Fibroblast of villous mesenchyme (primary cell): Measurements from ENCODE around the gene LEKR1. TPM values are rescaled to one million over a fixed set of nuclear protein-coding genes. Genes with fewer than 3 reads are reported as not detected.

Source experiments
- DNase-seq: peaks from one replicate; pipeline ENCODE4 v3.0.0-alpha.2; 2010; ENCODE audit warnings: low read depth
- H3K4me3 ChIP-seq: 2 replicates; pipeline ENCODE4 v1.5.1; 2011; ENCODE audit warnings: low read depth, mild to moderate bottlenecking, low read length
- CTCF ChIP-seq: IDR thresholded peaks from 2 replicates; pipeline ENCODE4 v1.5.1; 2012; ENCODE audit warnings: low read depth, mild to moderate bottlenecking, low read length; ENCODE audit not compliant: insufficient read depth
- total RNA-seq: library from RNA; depleted of rRNA; stranded (reverse); fragments of >200 nt; gene quantifications from 2 replicates; pipeline ENCODE4 v1.2.3, GENCODE V29; 2012

Gene LEKR1
- total RNA-seq, 1 donor, result 0.86 TPM

- DNase-seq, result peak; percentile 21
- no peak for TF ChIP-seq CTCF
Measured at GRCh38 chr3:156837115-156837514, 11.0 kb downstream of the LEKR1 start.

GRCh38 chr3:156838035-156838434, 11.9 kb downstream of the LEKR1 start:
- TF ChIP-seq CTCF, result no peak
- no peak overlapping the region for H3K4me3 ChIP-seq
- DNase-seq, result no peak

More at GRCh38 chr3:156837115-156837514, 11.0 kb downstream of the LEKR1 start:
- no peak overlapping the region for H3K4me3 ChIP-seq

GRCh38 chr3:156840826-156841689, 14.9 kb downstream of the LEKR1 start:
- H3K4me3 ChIP-seq, result no peak overlapping the region
- DNase-seq, result peak; percentile 46
- no peak for TF ChIP-seq CTCF

- DNase-seq, result no peak
- TF ChIP-seq CTCF, result no peak
- H3K4me3 ChIP-seq, result no peak overlapping the region
Measured at GRCh38 chr3:156843071-156843808, 17.1 kb downstream of the LEKR1 start.

- DNase-seq, result peak; percentile 27
- no peak for TF ChIP-seq CTCF
- no peak overlapping the region for H3K4me3 ChIP-seq
Measured at GRCh38 chr3:156847752-156848448, 21.7 kb downstream of the LEKR1 start.

- no peak for DNase-seq
- no peak overlapping the region for H3K4me3 ChIP-seq
- TF ChIP-seq CTCF, result no peak
Measured at GRCh38 chr3:156859578-156859977, 33.4 kb downstream of the LEKR1 start.
